A549 (cell line): Measurements from ENCODE around the gene PMFBP1. TPM values are rescaled to one million over a fixed set of nuclear protein-coding genes. Genes with fewer than 3 reads are reported as not detected.

ENCODE experiments used
- ATAC-seq, 2 experiments: fragments of 200-7000 bp in 1 of 2; fragments of >200 bp in 1 of 2; cut with Nextera tagmentation in 1 of 2; cut with Tn5 transposase in 1 of 2; 3 replicates each; pipeline versions ENCODE4 v1.8.0 to v1.9.1; 2018 to 2020; ENCODE audit warnings: mild to moderate bottlenecking in 1 of 2, moderate library complexity in 1 of 2
- CTCF ChIA-PET: fragments of 300-600 bp; sonication (Branson Sonifier 250); formaldehyde crosslinking; extraction: SDS; loops from one replicate; lab custom pipeline; 2021; ENCODE audit warnings: antibody characterized with exemption, inconsistent platforms; lab: Yijun Ruan, JAX
- POLR2A ChIA-PET: fragments of 350-600 bp; formaldehyde crosslinking; extraction: SDS; loops from one replicate; lab custom pipeline; 2021; ENCODE audit warnings: antibody characterized with exemption, inconsistent platforms; lab: Yijun Ruan, JAX
- DNase-seq, 2 experiments: peaks; one replicate each; pipeline versions ENCODE4 v3.0.0 to v3.0.0-alpha.2; 2011 to 2016; ENCODE audit warnings: low read depth in 1 of 2, low spot score in 1 of 2
- FAIRE-seq: peaks from 2 replicates; lab custom pipeline; 2011; peaks lifted over from hg19 to GRCh38; lab: Jason Lieb, UNC
- H3K27ac ChIP-seq, 2 experiments: fragments of >200 bp; sonication (Bioruptor Twin); formaldehyde crosslinking; 3 replicates each; pipeline ENCODE4 v1.5.1; 2016 to 2017
- H3K4me1 ChIP-seq: fragments of >200 bp; sonication (Bioruptor Twin); formaldehyde crosslinking; 3 replicates; pipeline ENCODE4 v1.6.1; 2016
- H3K4me2 ChIP-seq: fragments of >200 bp; sonication (Bioruptor Twin); formaldehyde crosslinking; 3 replicates; pipeline ENCODE4 v1.6.1; 2016
- H3K4me3 ChIP-seq: fragments of >200 bp; sonication (Bioruptor Twin); formaldehyde crosslinking; 3 replicates; pipeline ENCODE4 v1.5.1; 2016
- H3K9me3 ChIP-seq: fragments of >200 bp; sonication (Bioruptor Twin); formaldehyde crosslinking; 3 replicates; pipeline ENCODE4 v1.6.1; 2016
- BHLHE40 ChIP-seq: IDR thresholded peaks from 2 replicates; pipeline ENCODE4 v1.6.1; 2012; ENCODE audit warnings: low read depth, low read length, inconsistent platforms
- CBX8 ChIP-seq: fragments of 200-600 bp; sonication (generic); IDR thresholded peaks from 2 replicates; pipeline ENCODE4 v1.6.1; 2016
- CHD2 ChIP-seq: fragments of 150-350 bp; IDR thresholded peaks from 2 replicates; pipeline ENCODE4 v1.6.1; 2014; ENCODE audit warnings: low read length; ENCODE audit not compliant: partially characterized antibody
- CHD4 ChIP-seq: fragments of 200-600 bp; sonication (generic); IDR thresholded peaks from 2 replicates; pipeline ENCODE4 v1.6.1; 2016; ENCODE audit warnings: antibody characterized with exemption, mild to moderate bottlenecking, borderline replicate concordance
- ESRRA ChIP-seq: fragments of 150-350 bp; IDR thresholded peaks from 2 replicates; pipeline ENCODE4 v1.6.1; 2014; ENCODE audit warnings: mild to moderate bottlenecking, low read length, borderline replicate concordance
- FOSB ChIP-seq: fragments of 250-450 bp; sonication (Bioruptor Pico); IDR thresholded peaks from 2 replicates; pipeline ENCODE4 v1.5.0; 2020; ENCODE audit warnings: mild to moderate bottlenecking, moderate library complexity
- FOXS1 ChIP-seq: fragments of 250-450 bp; sonication (Bioruptor Pico); IDR thresholded peaks from 2 replicates; pipeline ENCODE4 v1.5.0; 2020; ENCODE audit warnings: mild to moderate bottlenecking, moderate library complexity
- GATA3 ChIP-seq: IDR thresholded peaks from 2 replicates; pipeline ENCODE4 v1.6.1; 2012; ENCODE audit warnings: borderline replicate concordance
- HDAC2 ChIP-seq: fragments of 200-600 bp; sonication (generic); IDR thresholded peaks from 2 replicates; pipeline ENCODE4 v1.6.1; 2016
- HEYL ChIP-seq: fragments of 250-450 bp; sonication (Bioruptor Pico); IDR thresholded peaks from 2 replicates; pipeline ENCODE4 v1.8.0; 2021; ENCODE audit warnings: mild to moderate bottlenecking, moderate library complexity
- HOXA7 ChIP-seq: fragments of 250-450 bp; sonication (Bioruptor Pico); IDR thresholded peaks from 2 replicates; pipeline ENCODE4 v1.5.0; 2020; ENCODE audit warnings: mild to moderate bottlenecking, moderate library complexity
- HOXB13 ChIP-seq: fragments of 250-450 bp; sonication (Bioruptor Pico); IDR thresholded peaks from 2 replicates; pipeline ENCODE4 v1.5.0; 2020; ENCODE audit warnings: low read depth, mild to moderate bottlenecking, moderate library complexity
- JUNB ChIP-seq: fragments of >200 bp; sonication (Bioruptor Twin); formaldehyde crosslinking; IDR thresholded peaks from 2 replicates; pipeline ENCODE4 v1.6.1; 2016
- KDM5A ChIP-seq: fragments of 200-600 bp; sonication (generic); IDR thresholded peaks from 2 replicates; pipeline ENCODE4 v1.6.1; 2016; ENCODE audit warnings: antibody characterized with exemption, mild to moderate bottlenecking
- MAZ ChIP-seq: fragments of 150-350 bp; IDR thresholded peaks from 2 replicates; pipeline ENCODE4 v1.6.1; 2014; ENCODE audit warnings: antibody characterized with exemption, low read depth, low read length, borderline replicate concordance
- RAD21 ChIP-seq, 2 experiments: fragments of >200 bp in 1 of 2; sonication (Bioruptor Twin) in 1 of 2; formaldehyde crosslinking in 1 of 2; IDR thresholded peaks in 1 of 2; conservative IDR thresholded peaks in 1 of 2; 2 replicates in 1 of 2; 3 replicates in 1 of 2; pipeline ENCODE4 v1.6.1; 2012 to 2018; ENCODE audit warnings: inconsistent platforms in 1 of 2
- ZNF302 ChIP-seq: fragments of 250-450 bp; sonication (Bioruptor Pico); IDR thresholded peaks from 2 replicates; pipeline ENCODE4 v1.9.0; 2021; ENCODE audit warnings: inconsistent platforms, mild to moderate bottlenecking, moderate library complexity
- WGBS: methylation state at CpG from one replicate; pipeline ENCODE4 v1.1.6; 2017; ENCODE audit errors: missing lambda C conversion rate; 5-methylcytosine and 5-hydroxymethylcytosine counted together
- polyA plus RNA-seq, 4 experiments: library from polyadenylated mRNA; depleted of rRNA in 3 of 4; stranded (reverse); fragments of >200 nt; fragmentation: RNase III in 1 of 4; extraction: RNeasy Plus Mini Kit Qiagen cat#74134 plus additional on column Dnase treatment in 1 of 4; gene quantifications; 2 replicates in 3 of 4; 3 replicates in 1 of 4; pipeline ENCODE4 v1.2.3, GENCODE V29; 2011 to 2017
- TF ChIP-seq, protein P1 (sequence below): fragments of >200 bp; sonication (Bioruptor Twin); formaldehyde crosslinking; IDR thresholded peaks from 2 replicates; pipeline ENCODE4 v1.6.1; 2016
- TF ChIP-seq, protein P2 (sequence below): fragments of 250-450 bp; sonication (Bioruptor Pico); IDR thresholded peaks from 2 replicates; pipeline ENCODE4 v1.5.0; 2020; ENCODE audit warnings: low read depth, mild to moderate bottlenecking, moderate library complexity
- TF ChIP-seq, protein P3 (sequence below): fragments of 250-450 bp; sonication (Bioruptor Pico); IDR thresholded peaks from 2 replicates; pipeline ENCODE4 v1.5.0; 2021; ENCODE audit warnings: mild to moderate bottlenecking, moderate library complexity, borderline replicate concordance

PMFBP1 gene
- polyA plus RNA-seq, 2 of the 4 experiments (the other 2 are of a cell fraction), result 0.05 to 0.22 TPM

DNA sequence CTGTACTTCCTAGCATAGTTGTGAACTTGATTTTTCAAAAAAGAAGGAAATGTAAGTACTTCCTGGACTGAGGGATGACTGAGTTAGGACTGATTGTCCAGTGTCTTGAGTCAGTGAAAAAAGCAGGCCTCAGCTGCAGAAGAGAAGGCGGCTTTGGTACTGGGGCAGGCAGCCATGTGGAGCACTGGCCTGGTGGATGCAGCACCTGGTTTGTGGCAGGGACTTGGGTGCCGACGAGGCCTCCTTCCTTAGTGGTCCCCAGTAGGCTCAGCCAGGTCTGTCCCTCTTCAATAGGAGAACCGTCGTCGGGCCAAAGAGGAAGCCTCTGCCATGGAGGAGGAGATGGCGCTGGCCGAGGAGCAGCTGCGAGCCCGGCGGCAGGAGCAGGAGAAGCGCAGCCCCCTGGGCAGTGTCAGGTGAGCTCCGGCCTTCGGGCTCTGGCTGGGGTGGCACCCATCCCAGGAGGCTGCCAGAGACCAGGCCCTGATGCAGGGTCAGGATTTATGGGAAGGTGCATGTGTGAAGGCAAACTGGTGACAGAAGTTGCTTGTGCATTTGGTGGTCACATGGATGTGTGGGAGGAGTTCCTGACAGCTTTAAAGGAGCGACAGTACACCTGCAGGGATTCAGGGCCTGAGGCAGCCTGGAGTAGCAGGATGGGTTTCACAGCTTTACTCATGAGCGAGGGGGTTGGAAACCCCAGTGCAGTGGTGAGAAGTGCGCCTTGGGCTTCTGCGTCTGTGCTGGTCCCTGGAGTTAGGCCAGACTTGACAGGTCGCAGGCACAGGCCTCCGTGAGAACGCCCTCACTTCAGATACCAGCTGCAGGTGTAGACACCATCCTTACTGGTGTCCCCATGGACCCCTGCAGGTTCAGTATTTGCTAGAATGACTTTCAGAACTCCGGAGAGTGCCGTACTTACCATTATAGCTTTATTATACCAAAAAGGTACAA lies 61.0 kb downstream of the PMFBP1 start (continued):
- no peak for TF ChIP-seq HEYL (CRISPR knock-in tag)
- no peak for TF ChIP-seq CBX8
- TF ChIP-seq MAZ, result no peak
- TF ChIP-seq BHLHE40, result no peak

DNA sequence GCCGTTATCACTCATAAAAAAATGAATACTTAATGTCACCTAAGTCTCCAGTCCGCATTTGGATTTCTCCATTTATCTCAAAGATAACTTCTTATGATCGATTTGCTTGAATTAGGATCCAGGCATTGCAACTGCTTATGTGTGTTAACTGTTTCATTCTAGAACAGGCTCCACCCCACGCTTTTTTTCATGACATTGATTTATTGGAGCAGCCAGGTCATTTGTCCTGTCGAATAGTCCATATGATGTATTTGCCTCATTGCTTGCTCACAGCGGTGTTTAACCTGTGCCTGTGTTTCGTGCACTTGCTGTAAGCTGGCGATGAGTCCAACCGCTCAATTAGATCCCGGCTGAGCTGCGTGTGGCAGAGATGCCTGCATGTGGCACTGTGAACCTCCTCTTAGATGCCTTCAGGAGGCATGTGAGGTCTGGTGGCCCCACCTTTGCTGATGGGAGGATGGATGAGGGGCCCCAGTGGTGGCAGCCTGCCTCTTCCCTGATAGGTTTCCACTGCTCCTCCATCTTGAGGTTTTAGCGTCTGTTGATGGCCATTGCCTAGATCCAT lies 61.9 kb downstream of the PMFBP1 start:
- DNase-seq, result no peak
- no peak overlapping the region for H3K27ac ChIP-seq
- no peak for TF ChIP-seq JUNB
- no peak for TF ChIP-seq GATA3
- TF ChIP-seq FOXS1 (CRISPR knock-in tag), result no peak
- TF ChIP-seq HOXB13 (CRISPR knock-in tag), result no peak
- TF ChIP-seq, protein P1, sequence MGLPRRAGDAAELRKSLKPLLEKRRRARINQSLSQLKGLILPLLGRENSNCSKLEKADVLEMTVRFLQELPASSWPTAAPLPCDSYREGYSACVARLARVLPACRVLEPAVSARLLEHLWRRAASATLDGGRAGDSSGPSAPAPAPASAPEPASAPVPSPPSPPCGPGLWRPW, result no peak
- TF ChIP-seq MAZ, result no peak
- TF ChIP-seq ZNF302 (CRISPR knock-in tag), result no peak
- TF ChIP-seq CHD4, result no peak
- TF ChIP-seq, protein P2, sequence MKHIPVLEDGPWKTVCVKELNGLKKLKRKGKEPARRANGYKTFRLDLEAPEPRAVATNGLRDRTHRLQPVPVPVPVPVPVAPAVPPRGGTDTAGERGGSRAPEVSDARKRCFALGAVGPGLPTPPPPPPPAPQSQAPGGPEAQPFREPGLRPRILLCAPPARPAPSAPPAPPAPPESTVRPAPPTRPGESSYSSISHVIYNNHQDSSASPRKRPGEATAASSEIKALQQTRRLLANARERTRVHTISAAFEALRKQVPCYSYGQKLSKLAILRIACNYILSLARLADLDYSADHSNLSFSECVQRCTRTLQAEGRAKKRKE (CRISPR knock-in tag), result no peak
- TF ChIP-seq KDM5A, result no peak
- TF ChIP-seq ESRRA, result no peak
- WGBS, result 89% methylated on average over 11 of the region's 12 CpGs
- no peak for FAIRE-seq
- no peak overlapping the region for H3K4me3 ChIP-seq
- no peak for ATAC-seq
- no peak overlapping the region for H3K4me2 ChIP-seq
- CTCF ChIA-PET, result interaction anchor here (1.3 to 2.3 kb wide), 3 partner anchors 10 to 15 kb away, joined by 4 to 11 read pairs (median 5); no protein-coding TSS in a partner anchor
- H3K4me1 ChIP-seq, result no peaks in the 10 kb centered on the region
- H3K9me3 ChIP-seq, result no peaks in the 10 kb centered on the region
- POLR2A ChIA-PET, result interaction anchor here (0.7 kb wide), 1 partner anchor 132 kb away, joined by 3 read pairs; no protein-coding TSS in a partner anchor

DNA sequence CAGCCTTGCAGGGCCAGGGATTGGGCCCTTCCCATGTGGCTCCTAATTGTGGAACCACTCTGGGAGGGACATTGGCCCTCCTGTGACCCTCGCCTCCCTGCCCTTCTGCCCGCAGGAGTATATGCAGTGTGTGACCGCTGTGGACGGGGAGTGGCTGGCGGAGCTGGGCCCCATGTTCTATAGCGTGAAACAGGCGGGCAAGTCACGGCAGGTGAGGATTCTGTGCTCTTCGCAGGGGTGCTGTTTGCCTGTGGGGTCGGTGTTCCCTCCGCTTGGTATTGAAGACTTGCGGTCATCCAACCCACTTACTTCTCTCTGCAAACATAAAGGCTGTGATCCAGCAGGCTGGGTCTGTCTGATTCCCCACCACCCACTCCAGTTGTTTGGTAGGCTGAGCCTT lies 62.7 kb downstream of the PMFBP1 start:
- DNase-seq (no peak), ATAC-seq (no peak), FAIRE-seq (no peak)
- H3K27ac ChIP-seq, result no peak overlapping the region
- POLR2A ChIA-PET, result no interaction called here
- H3K9me3 ChIP-seq, result no peaks in the 10 kb centered on the region
- TF ChIP-seq, protein P3, sequence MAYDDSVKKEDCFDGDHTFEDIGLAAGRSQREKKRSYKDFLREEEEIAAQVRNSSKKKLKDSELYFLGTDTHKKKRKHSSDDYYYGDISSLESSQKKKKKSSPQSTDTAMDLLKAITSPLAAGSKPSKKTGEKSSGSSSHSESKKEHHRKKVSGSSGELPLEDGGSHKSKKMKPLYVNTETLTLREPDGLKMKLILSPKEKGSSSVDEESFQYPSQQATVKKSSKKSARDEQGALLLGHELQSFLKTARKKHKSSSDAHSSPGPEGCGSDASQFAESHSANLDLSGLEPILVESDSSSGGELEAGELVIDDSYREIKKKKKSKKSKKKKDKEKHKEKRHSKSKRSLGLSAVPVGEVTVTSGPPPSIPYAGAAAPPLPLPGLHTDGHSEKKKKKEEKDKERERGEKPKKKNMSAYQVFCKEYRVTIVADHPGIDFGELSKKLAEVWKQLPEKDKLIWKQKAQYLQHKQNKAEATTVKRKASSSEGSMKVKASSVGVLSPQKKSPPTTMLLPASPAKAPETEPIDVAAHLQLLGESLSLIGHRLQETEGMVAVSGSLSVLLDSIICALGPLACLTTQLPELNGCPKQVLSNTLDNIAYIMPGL (CRISPR knock-in tag), result no peak
- TF ChIP-seq HDAC2 (no peak), CHD2 (no peak), RAD21 (conservative IDR thresholded peaks at IDR 0.05 in 1 of 2, IDR thresholded peaks at IDR 0.05 in 1 of 2) (no peak), HOXA7 (CRISPR knock-in tag) (no peak), GATA3 (no peak), FOSB (CRISPR knock-in tag) (no peak)
- TF ChIP-seq, protein P2 (CRISPR knock-in tag), result no peak
- no peak overlapping the region for H3K4me2 ChIP-seq
- no peak overlapping the region for H3K4me3 ChIP-seq
- WGBS, result 93% methylated on average over 12 of the region's 12 CpGs
- CTCF ChIA-PET, result interaction anchor here (0.6 to 1.8 kb wide), 3 partner anchors 10 to 1598 kb away, joined by 3 to 5 read pairs (median 5); no protein-coding TSS in a partner anchor
- H3K4me1 ChIP-seq, result no peaks in the 10 kb centered on the region
